ENCODE data around the gene ZNF609. TPM values are rescaled to one million over a fixed set of nuclear protein-coding genes. Genes with fewer than 3 reads are reported as not detected.

The ZNF609 gene
- total RNA-seq, 1 donor from 2014 or later, result 21.5 TPM

DNA sequence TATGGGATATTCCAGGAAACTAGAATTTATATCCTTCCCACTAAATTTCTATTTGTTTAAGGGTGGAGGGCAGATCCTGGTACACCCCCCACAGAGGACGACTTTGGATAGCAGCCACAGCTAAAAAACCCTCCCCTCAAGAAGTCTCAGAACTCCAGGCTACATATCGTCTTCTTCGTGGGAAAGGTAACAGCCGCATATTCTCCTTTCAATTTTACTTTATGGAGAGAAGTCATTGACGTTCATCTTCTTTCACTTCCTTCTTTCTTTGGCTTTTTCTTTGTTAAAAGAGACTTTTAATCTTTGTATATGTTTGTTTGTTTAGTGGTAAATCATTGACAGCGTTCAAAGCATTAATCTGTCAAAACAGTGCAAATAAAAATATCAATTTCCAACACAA, 36.4 kb upstream of the ZNF609 start:
- Histone ChIP-seq H3F3A (ENCODE audit: low read depth) (no peaks in the 10 kb centered on the region), H2AFZ (replicated peaks) (no peak overlapping the region), H3K9me3 (ENCODE audit: low read depth) (no peaks in the 10 kb centered on the region), H3K27me3 (no peaks in the 10 kb centered on the region), H3K79me2 (ENCODE audit: low read depth) (no peaks in the 10 kb centered on the region), H3K4me1 (no peaks in the 10 kb centered on the region), H3K36me3 (no peaks in the 10 kb centered on the region), H3K4me3 (no peak overlapping the region), H4K20me1 (ENCODE audit: low read depth) (no peaks in the 10 kb centered on the region), H3K4me2 (no peak overlapping the region), H3K9ac (no peak overlapping the region), H3K27ac (no peak overlapping the region)
- H3K27me3 Mint-ChIP-seq (ENCODE audit: insufficient read depth, low read depth), result no peaks in the 10 kb centered on the region
- peaks cover 10% of the 10 kb centered on the region for H3K36me3 Mint-ChIP-seq
- no peak overlapping the region for H3K27ac Mint-ChIP-seq
- no peak overlapping the region for H3K4me3 Mint-ChIP-seq
- H3K9me3 Mint-ChIP-seq, result no peaks in the 10 kb centered on the region
- H3K4me1 Mint-ChIP-seq, result no peaks in the 10 kb centered on the region
- TF ChIP-seq, protein P1, sequence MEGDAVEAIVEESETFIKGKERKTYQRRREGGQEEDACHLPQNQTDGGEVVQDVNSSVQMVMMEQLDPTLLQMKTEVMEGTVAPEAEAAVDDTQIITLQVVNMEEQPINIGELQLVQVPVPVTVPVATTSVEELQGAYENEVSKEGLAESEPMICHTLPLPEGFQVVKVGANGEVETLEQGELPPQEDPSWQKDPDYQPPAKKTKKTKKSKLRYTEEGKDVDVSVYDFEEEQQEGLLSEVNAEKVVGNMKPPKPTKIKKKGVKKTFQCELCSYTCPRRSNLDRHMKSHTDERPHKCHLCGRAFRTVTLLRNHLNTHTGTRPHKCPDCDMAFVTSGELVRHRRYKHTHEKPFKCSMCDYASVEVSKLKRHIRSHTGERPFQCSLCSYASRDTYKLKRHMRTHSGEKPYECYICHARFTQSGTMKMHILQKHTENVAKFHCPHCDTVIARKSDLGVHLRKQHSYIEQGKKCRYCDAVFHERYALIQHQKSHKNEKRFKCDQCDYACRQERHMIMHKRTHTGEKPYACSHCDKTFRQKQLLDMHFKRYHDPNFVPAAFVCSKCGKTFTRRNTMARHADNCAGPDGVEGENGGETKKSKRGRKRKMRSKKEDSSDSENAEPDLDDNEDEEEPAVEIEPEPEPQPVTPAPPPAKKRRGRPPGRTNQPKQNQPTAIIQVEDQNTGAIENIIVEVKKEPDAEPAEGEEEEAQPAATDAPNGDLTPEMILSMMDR (IDR thresholded peaks at IDR 0.05), result no peak
- no peak for TF ChIP-seq EZH2 (IDR thresholded peaks at IDR 0.05)
- TF ChIP-seq EZH2phosphoT487 (IDR thresholded peaks at IDR 0.05), result no peak
- DNase-seq (ENCODE audit: low spot score), result no peak

DNA sequence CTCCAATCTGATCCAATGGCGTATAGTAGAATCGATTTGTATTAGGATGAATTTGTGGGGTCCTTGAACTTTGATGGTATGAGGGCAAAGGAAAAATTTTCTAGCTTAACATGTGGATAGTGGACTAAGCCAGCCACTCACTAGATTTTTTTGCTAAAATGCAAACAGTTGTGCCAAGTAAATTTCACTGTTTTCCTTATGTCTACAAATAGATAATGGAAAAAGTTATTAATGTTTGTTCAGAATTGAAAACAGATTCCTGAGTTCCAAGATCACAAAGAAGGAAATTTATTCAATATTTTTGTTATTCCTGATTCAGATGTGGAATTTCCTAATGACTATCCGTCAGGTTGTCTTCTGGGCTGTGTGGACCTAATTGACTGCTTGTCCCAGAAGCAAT, 35.2 kb upstream of the ZNF609 start:
- no peaks in the 10 kb centered on the region for H3K9me3 ChIP-seq (ENCODE audit: low read depth)
- peaks cover 10% of the 10 kb centered on the region for H3F3A ChIP-seq (ENCODE audit: low read depth)
- Mint-ChIP-seq H3K27ac (no peak overlapping the region), H3K4me1 (peaks cover 9% of the 10 kb centered on the region), H3K27me3 (ENCODE audit: insufficient read depth, low read depth) (no peaks in the 10 kb centered on the region), H3K9me3 (no peaks in the 10 kb centered on the region), H3K4me3 (no peak overlapping the region), H3K36me3 (peaks cover 10% of the 10 kb centered on the region)
- no peak overlapping the region for H3K4me3 ChIP-seq
- H3K4me2 ChIP-seq, result no peak overlapping the region
- TF ChIP-seq, protein P1 (IDR thresholded peaks at IDR 0.05), result no peak
- no peaks in the 10 kb centered on the region for H3K79me2 ChIP-seq (ENCODE audit: low read depth)
- no peak overlapping the region for H2AFZ ChIP-seq (replicated peaks)
- no peak overlapping the region for H3K27ac ChIP-seq
- no peak overlapping the region for H3K9ac ChIP-seq
- no peaks in the 10 kb centered on the region for H4K20me1 ChIP-seq (ENCODE audit: low read depth)
- peaks cover 10% of the 10 kb centered on the region for H3K4me1 ChIP-seq
- DNase-seq (ENCODE audit: low spot score), result no peak
- H3K27me3 ChIP-seq, result no peaks in the 10 kb centered on the region
- no peaks in the 10 kb centered on the region for H3K36me3 ChIP-seq

DNA sequence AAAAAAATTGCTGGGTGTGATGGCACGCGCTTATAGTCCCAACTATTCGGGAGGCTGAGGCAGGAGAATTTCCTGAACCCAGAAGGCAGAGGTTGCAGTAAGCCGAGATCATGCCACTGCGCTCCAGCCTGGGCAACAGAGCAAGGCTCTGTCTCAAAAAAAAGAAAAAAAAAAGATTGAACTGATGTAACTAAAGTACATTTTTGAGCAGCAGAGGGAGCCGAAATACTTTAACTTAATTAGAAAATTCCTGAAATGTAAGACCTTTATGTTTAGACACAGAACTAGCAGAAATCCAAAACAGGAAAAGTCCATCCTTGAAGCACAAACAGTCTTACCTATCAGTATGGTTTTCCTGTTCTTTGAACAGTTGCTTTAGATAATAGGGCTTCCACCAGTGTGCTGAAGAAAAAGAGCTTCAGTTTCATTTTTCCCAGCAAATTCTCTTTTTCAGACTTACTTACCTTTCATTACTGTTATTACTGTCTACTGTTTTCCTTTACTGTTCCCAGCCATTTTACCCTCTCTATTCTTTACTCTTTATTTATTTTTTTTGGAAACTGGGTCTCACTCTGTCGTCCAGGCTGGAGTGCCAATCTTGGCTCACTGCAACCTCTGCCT, 33.4 kb upstream of the ZNF609 start:
- peaks cover 21% of the 10 kb centered on the region for H3F3A ChIP-seq (ENCODE audit: low read depth)
- no peak overlapping the region for H3K4me2 ChIP-seq
- no peaks in the 10 kb centered on the region for H3K9me3 ChIP-seq (ENCODE audit: low read depth)
- Mint-ChIP-seq H3K27ac (no peak overlapping the region), H3K9me3 (no peaks in the 10 kb centered on the region), H3K27me3 (ENCODE audit: insufficient read depth, low read depth) (no peaks in the 10 kb centered on the region), H3K4me1 (peaks cover 19% of the 10 kb centered on the region), H3K36me3 (peaks cover 10% of the 10 kb centered on the region), H3K4me3 (no peak overlapping the region)
- H3K27me3 ChIP-seq, result no peaks in the 10 kb centered on the region
- peaks cover 17% of the 10 kb centered on the region for H3K4me1 ChIP-seq
- H3K79me2 ChIP-seq (ENCODE audit: low read depth), result no peaks in the 10 kb centered on the region
- TF ChIP-seq, protein P1 (IDR thresholded peaks at IDR 0.05), result peak; percentile 49
- TF ChIP-seq EZH2phosphoT487 (IDR thresholded peaks at IDR 0.05), result no peak
- H3K27ac ChIP-seq, result no peak overlapping the region
- DNase-seq (ENCODE audit: low spot score), result peak; percentile 38
- peaks cover 7% of the 10 kb centered on the region for H4K20me1 ChIP-seq (ENCODE audit: low read depth)
- no peak overlapping the region for H2AFZ ChIP-seq (replicated peaks)
- no peak overlapping the region for H3K9ac ChIP-seq
- no peak overlapping the region for H3K4me3 ChIP-seq
- H3K36me3 ChIP-seq, result no peaks in the 10 kb centered on the region

Measured in neural progenitor cell (in vitro differentiated cells).